Measurements from ENCODE around the gene QKI.

QKI gene

DNA sequence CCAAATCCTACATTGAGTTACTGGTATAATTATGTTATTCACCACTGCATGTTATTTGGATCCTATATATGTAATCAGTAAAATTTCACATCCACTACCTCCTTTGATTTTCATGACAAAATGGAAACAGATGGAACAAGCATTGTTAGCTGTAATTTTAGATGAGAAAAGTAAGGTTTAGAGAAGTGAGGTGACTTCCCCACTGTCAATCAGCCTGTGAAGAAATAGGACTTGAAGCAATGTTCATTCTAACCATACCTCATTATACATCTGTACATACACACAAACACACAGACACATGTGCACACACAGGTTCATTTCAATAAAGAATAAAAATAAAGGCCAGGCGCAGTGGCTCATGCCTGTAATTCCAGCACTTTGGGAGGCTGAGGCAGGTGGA lies 23.7 kb upstream of the QKI start:
- DNase-seq (ENCODE audit: insufficient read length, low spot score), result no peak
- FAIRE-seq, result no peak

DNA sequence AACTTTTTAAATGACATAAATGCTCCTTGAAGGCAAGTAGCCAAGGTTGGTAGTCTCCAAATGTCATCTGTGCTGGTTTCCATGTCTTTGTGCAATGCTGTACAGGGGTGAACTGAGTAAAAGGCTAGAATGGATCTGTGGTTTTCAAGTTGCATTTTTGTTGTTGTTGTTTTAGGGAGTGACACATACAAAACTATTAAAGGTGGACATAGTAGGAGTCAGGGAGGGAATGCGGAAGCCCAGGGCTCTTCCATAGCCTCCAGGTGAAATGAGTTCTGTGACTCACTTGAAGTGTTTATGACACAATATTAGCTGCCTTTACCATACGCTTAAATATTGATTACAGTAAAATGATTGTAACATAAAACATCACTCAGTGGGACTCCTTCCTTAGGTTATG lies 22.5 kb upstream of the QKI start:
- no peak for FAIRE-seq
- no peak for DNase-seq (ENCODE audit: insufficient read length, low spot score)

DNA sequence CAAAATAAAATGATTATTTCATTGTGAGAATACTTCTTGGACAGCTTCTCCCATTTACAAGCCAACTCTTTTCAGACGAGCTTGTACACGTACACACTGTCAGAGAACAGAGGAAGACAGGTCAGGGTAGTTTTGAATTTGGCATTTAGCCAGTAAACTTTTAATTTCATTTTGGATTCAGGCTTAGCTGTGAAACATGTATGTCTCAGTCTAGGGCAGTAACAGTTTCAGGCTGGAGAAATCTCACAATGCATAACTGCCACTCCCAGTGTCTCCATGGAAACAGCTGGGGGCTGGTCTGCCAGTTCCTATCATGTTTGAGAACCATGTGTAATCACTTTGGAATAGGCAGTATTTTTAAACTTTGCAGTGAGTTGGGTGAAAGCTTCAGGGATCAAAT lies 22.0 kb upstream of the QKI start:
- DNase-seq (ENCODE audit: insufficient read length, low spot score) (no peak), FAIRE-seq (no peak)

DNA sequence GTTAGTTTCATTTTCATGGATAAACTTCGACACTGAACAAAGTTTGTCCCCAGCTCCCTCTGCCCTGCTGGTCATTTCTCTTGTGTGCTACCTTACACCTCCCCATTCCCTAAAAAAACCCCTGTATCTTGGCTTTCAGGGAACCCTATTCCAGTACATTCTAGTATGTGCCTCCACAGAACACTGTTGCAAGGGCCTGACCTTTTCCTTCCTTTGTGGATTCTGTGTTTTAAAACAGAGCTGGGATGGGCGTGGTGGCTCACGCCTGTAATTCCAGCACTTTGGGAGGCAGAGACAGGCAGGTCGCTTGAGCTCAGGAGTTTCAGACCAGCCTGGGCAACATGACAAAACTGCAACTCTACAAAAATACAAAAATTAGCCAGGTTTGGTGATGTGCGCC lies 20.6 kb upstream of the QKI start:
- FAIRE-seq (no peak), DNase-seq (ENCODE audit: insufficient read length, low spot score) (no peak)

DNA sequence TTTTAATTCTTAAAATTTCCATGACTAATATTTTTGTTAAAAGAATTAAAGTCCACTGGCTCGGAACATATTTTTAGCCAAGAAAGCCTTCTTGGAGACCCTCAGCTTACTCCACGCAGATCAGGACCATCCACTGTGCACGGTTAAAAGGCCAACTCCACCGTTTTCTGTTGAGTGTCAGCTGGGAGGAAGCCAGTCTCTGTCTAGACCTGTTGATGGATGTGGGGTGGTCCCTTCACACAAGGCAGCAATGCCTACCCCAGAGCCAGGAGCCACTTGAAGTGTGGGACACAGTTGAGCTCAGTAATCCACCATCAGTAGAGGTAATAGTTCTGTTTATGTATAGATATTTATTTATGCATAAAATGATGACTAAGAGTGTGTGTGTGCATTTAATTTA lies 19.9 kb upstream of the QKI start:
- FAIRE-seq (no peak), DNase-seq (ENCODE audit: insufficient read length, low spot score) (no peak)

DNA sequence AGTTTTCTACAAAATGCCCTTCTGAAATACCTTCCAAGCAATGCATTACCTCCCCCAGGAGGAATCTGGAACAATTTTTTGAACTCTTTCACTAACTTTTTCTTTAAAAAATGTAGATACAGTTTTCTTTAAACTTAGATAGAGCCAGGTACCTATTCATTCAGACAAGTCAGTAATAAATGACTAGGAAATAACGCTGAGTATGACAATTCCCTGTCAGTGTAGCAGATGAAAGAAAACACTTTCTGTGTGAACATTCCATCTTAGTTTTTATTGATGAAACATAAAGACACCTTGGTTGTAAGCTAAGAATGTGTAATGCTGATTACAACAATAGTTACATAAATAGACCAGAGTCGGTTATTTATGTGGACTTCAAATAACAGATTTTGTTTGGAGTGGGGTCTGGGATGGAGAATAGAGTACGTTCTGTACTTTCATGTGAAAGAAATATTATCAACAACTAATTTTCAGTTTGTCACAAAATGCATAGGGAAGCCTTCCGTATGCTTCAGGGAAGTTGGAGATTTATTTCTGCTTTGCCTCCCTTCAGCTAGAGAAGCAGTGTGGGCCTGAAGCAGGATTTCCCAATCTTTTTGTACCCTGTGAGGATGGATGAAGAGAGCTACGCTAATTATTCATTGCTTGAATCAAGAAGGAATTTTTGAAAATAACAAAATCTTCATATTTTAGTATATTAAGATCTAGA lies 19.2 kb upstream of the QKI start:
- DNase-seq (ENCODE audit: insufficient read length, low spot score) (no peak), FAIRE-seq (no peak)

DNA sequence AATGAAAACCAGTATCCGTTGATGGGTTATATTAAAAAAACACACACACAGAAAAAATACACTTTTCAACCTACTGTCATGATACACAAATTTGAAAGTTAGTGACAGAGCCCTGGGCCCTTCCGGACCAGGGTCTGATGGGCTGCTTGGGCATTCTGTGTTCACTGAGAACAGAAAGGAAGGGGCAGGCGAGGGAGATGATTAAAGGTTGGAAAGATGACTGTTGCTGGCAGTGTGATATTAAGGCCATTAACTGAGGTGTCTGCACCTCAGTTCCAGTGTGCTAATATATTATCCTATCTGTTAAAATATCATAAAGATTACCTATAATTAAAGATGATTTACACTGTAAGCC lies 18.7 kb upstream of the QKI start:
- DNase-seq (ENCODE audit: insufficient read length, low spot score), result no peak

DNA sequence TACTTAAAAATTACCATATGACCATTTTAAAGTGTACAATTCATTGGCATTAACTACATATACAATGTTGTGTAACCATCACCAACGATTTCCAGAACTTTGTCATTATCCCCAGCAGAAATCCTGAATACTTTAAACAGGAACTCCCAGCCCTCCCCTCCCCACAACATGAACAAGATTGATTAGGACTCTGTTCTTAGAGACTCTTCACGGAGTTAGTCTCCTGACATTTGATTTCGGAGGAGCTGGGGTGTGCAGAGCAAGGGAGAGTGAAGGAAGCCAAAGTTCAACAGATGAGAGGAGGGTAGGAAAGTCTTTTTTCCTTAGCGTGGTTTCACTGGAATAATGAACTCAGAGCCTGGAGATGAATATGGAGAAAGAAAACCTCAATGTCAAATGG lies 17.2 kb upstream of the QKI start:
- FAIRE-seq (no peak), DNase-seq (ENCODE audit: insufficient read length, low spot score) (no peak)

More for the DNA sequence above, 18.7 kb upstream of the QKI start:
- FAIRE-seq, result no peak

DNA sequence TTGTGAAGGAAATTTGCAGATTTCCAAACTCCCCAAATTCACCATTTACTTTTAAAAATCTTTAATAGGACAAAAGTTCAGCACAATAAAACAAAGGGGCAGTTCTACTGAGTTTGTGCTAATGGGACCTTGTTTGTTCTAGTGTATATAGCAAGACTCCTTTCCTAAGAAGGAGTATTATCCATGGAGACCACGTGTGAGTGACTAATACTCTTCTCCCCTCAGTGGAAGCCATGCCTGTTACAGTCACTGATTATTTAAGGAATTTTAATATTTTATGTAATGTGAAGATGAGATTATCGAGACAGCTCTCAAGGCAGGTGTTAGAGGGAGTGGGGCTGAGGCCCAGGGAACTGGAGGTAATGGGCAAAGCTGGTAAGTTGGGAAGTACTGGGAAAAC lies 16.4 kb upstream of the QKI start:
- DNase-seq (ENCODE audit: insufficient read length, low spot score) (no peak), FAIRE-seq (no peak)

DNA sequence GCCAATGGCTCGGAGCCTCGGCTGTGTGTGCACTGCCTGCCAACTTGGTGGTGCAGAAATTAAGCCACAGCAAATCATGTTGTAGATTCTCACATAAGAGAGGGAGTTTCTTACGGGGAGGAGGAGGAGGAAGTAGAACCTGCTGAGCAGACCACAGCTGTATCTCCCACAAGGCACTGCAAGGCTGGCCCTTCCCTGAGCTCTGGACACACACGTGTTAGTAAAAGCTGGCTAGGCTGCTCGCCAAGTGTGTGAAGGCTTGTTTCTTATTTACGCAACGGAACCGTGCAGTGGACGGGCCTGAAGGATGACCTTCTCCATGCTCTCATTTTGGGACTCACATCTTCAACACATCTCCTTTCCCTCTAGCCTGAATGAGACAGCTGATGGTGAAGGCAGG lies 15.7 kb upstream of the QKI start:
- FAIRE-seq (no peak), DNase-seq (ENCODE audit: insufficient read length, low spot score) (no peak)

DNA sequence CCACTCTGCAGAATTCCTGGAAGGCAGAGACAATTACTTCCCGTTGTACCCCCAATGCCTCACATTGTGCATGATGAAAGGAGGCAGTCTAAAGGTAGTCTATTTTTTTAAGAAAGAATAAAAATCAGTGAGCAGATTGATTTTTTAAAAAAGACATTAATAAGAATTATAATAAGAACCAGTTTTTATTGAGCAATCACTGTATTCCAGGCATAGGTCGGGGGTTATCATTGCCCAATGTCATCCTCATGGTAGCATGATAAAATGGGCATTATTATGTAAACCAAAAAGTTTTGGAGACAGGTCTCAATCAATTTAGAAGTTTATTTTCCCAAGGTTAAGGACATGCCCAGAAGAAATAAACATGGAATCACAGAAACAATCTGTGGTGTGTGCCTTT lies 14.0 kb upstream of the QKI start:
- FAIRE-seq (no peak), DNase-seq (ENCODE audit: insufficient read length, low spot score) (no peak)

DNA sequence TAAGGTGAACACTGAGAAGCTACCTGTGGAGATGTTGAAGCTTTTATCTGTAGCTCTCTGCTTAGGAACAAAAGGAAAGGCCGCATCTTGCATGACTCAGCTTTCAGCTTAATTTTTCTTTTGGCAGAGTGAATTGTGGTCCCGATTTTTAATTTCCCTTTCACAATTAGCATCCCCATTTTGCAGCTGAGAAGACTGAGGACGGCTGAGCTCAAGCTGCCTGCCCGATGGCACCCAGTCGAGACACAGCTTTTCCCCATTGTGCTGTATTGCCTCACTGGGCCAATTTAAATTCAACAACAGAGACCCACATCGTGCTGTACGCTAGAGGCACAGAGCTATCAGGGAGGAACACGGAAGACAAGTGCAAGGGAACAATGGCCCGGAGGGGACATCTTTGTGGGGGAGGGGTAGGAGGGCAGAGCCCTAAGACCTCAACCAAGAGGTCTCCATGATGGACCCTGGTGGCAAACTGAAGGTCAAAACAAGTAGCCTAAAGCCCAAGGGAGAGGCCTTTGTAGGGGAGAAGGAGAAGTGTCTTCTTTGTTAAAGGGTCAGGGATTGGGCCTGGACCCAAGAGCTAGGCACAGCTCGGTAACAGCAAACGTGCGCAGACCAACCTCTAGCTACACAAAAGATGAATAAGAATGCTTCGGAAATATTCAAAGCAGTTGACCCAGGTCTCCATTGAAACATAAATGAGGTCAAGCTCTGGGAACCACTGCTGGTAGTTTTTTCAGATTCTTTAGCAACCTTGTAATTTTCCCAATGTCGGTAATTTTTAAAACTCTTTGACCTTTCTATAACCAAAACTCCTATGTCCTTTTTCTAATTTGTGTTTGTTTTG lies 13.3 kb upstream of the QKI start:
- no peak for FAIRE-seq

DNA sequence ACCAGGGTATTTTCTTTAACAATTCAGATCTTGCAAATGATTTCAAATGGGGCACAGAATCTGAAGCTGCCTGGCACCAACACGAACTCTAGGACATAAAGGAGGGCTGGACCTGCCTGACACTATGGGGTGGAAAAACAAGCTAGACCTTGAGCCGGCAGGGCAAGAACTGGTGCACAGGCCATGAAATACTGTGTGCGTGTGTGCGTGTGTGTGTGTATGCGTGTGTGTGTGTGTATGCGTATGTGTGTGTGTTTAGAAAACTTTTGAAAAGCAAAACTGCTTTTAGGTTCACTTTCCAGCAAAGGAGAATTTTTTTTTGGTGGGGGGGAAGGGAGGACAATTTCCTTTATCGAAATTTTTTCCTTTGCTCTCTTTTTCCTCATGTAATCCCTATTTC lies 11.9 kb upstream of the QKI start:
- FAIRE-seq, result no peak
- DNase-seq (ENCODE audit: insufficient read length, low spot score), result no peak

More for the DNA sequence above, 13.3 kb upstream of the QKI start:
- no peak for DNase-seq (ENCODE audit: insufficient read length, low spot score)

DNA sequence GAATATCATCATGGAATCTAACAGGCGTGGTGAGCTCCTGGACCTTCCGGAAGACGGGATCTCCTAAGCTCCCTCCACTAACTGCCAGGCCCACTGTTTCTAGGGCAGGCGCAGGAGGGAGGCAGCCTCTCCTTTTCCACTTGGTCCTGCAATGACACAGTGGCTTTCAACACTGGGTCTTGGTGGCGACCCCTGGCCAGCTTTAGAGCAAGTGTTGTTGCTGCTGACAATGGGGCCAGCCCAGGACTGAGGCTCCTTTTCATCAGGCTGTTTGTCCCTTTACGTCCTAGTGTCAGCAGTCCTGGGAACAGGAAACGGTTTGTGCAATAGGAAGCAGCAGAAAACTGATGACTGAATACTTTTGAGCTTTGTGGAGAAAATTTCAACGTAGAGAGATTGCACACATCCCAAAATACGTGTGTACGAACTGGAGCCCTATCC lies 9.7 kb upstream of the QKI start:
- FAIRE-seq (no peak), DNase-seq (ENCODE audit: insufficient read length, low spot score) (no peak)

DNA sequence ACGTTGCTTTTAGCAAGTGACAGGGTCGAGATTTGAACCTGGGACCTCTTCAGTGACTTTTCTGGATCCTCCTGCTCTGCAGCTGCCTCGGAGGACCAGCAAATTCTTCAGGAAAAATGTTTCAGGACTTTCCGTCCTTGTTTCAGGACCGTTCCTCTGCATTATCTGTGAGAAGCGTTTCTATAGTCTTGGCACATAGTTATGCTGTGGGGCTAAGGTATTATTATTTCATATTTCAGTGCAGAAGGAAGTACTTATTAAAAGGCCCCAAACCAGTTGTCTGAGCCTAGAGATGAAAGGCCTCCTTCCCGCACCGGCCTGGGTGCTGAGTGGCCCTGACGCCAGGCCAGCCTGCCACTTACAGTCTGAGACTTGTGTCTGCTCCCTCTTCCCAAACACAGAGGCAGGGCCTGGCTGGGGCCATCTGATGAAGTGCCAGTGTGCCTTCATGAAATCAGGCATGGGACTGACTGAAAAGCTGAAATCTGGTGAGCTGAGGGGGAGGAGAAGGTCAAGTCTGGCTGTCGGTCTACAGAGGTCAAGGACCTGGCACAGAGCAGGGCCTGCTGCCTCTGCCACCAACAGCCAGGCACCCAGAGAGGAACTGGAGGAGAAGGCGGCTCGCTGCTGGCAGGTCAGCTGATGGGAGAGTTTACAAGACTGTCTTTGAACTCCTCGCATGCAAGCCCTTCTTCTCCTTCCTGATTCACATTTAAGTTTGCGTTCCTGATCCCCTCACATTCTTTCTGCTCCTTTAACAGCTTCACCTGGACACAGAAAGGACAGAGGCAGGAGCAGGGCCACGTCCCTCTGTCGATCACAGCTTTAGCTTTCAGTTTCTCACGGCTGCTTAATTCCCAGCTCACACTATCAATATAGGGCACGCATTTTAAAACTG lies 8.9 kb upstream of the QKI start:
- DNase-seq (ENCODE audit: insufficient read length, low spot score) (peak; percentile 13), FAIRE-seq (peak; percentile 75)

DNA sequence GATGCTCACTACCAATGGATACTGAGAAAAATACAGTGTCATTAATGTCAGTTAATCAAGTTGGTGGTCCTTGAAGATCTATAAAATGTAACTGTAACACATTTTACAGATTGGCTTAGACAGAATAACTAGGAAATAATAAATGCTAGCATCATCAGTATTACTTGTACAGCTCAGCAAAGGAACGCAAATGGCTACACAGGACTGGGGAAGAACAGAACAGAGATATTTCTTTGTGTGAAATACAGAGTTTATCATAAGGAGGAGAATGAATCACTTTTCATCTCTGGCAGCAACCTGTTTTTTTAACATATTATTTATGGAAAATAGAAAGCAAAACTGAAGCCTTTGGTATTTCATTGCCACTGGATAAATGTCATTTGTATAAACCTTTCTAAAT lies 8.2 kb upstream of the QKI start:
- DNase-seq (ENCODE audit: insufficient read length, low spot score) (no peak), FAIRE-seq (no peak)

DNA sequence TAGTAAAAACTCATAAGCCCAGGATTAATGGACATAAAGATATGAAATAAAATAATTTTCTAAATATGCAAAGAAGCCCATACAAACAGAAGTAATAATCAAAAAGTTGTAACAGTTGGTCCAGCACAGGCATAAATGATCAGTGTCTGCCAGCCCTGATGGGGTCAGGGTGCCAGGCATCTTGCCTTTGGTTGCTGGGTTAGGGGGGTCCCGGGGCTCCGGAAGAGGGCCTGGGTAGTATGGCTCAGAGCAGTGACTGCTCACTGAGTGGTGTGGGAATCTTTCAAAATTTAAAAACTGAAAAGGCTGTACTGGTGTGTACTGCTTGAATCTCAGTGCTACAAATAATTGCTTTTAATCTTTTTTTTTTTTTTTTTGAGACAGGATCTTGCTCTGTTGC lies 7.7 kb upstream of the QKI start:
- FAIRE-seq (no peak), DNase-seq (ENCODE audit: insufficient read length, low spot score) (no peak)

DNA sequence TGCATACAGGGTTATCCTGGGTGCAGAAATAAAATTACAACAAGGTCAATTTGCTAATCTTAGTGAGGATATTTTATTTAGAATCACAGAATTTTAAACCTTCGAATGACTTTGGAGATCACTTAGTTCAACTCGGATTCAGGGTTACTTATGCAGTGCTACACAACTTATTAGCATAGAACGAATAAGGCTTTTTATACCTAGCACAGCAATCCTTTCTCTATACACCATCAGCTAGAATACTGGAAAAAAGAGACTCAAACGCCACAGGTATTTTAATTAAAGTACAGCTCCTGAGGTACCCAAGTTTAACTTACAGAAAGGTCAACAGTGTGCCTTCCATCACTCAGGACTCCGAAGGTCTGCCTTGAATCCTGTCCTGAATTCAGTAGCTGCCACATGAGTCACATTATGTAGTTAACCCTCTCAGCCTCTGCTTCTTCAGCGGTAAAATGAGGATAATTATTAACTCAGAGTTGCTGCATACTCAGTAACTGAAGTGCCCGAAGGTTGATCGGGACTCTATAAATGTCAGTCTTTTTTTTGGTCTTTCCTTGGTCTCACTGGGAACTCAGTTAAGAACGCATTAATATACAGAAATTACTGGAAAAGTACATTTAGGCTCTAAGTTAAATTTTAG lies 6.0 kb upstream of the QKI start:
- DNase-seq (ENCODE audit: insufficient read length, low spot score), result no peak
- FAIRE-seq, result no peak

DNA sequence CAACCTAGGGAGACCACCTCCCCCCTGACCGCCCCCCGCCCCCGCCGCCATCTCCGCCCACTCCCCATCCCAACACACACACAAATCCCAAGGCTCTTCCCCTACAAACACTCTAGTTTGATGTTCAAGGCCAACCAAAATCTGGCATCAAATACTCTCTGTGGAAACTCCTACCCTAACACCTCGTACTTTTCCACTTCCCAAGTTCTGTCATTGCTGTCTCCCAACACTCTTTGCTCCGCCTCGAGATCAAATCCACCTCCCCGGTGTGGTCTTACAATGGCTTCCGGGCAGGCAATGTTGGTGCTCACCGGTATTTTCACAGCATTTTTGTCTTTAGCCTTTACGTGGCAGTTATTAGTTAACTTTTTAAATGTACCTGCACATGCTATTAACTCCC lies 4.8 kb upstream of the QKI start:
- FAIRE-seq, result no peak
- DNase-seq (ENCODE audit: insufficient read length, low spot score), result no peak

DNA sequence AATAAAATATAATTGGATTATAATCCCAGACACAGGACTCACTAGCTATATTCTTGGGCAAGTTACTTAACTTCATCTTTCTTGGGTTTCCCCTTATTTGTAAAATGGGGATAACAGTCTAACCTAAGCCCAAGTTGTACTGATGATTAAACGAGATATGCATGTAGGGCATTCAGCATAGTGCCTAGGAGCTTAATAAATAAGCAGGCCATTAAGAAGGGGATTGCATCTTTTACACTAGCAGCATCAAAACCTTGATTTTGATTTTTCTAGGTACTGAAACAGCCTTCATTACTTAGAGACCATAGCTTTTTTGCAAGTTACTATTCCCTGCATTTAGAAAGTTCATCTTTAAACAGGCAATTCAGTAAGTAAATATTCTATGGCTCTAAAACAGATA lies 2.2 kb upstream of the QKI start:
- DNase-seq (ENCODE audit: insufficient read length, low spot score), result no peak
- FAIRE-seq, result no peak

DNA sequence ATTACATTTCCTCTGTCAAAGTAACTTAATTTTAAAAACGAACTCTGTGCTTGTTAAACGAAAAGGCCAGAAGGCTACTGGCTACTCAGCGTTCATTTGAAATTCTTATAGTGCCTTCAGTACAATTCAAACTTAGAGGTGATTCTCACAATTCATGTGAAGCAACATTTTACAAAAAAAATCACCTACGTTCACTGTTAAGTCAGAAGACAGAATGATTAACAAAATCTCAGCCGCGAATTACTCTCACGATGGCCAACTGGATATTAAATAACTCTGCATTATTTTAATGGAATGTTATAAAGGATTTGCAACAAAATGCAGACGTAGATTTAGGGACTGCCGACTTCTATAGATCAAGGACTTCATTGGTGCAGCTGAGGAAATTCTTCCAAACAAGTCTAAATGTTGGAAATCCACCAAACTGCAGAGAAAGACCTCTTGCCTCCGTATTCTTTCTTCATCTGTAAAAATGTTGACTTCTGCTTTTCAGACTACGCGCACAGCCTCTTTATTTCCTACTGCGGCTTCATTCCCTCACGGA lies 1.6 kb upstream of the QKI start:
- FAIRE-seq, result peak; percentile 86
- no peak for DNase-seq (ENCODE audit: insufficient read length, low spot score)
